GM21447 (cell line): Measurements from ENCODE around the gene THSD7A.

Experiments
- ATAC-seq: cut with Tn5 transposase; IDR thresholded peaks from one replicate; pipeline ENCODE4 v1.9.1; 2021; ENCODE audit not compliant: unreplicated experiment

THSD7A gene

DNA sequence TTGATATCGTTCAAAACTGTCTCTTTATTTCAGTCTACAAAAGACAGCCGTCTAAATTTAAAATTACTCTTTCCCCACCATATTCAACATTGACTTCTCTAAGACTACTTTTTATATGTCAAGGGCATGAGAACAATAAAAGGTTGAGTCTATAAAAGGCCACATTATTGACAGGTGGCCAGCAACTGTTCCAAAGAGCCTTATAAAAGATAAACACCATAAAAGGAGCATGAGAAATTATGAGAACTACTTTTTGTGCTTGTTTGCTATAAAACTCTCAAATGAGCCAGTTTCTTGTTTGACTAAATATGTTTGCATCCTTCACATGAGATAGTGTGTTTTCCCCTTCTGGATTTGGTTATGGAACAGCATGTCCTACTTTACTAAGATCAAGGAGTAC lies 189.2 kb downstream of the THSD7A start:
- ATAC-seq: no peak

DNA sequence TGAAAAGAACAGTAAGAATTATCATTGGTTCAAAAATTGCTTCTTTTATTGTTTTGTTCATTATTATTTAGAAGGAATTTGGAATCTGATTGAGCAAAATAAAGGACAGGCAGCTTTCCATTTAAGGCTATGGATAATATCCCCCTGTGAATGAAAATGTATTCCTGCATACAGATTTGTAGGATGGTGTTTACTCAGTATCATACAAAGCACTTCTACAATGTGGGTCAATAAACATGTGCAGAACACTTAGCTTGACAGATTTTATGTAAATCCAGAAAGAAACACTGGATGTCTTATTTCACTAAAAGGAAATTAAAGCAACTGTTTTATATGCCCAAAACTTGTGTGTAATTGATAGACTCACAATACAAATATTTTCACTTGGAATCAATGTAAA lies 189.7 kb downstream of the THSD7A start:
- ATAC-seq: no peak

DNA sequence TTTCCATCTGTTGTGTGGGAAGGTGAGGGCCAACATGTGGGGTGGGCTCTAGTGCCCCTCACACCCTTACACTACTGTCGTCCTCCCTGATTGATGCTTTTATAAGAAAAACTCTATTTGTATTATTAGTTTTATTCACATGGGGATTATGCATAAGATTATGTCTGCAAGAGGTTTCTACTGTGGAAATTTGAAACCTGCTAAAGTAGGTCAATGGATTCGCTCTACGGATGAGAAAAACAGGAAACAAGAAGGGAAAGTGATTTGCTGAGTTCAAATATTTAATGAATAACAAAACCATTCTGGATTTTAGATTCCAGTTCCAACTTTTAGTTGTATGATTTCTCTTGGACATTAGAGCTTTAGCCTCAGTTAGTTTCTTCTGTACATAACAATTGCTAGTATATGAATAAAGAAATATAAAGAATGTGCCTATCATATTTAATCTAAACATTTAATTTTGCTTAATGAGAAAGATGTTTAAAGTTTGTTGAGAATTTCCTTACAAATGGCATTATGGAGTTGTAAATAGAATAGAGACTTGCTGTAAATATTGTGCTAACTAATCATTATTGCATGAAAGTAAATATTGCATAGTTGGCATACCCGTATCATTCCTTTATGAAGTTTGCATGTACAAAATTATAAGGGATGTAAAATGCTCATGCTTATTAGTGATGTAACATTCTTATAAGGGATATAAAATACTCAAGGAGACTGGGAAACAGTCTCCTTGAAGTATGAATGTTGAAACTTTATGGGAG lies 193.8 kb downstream of the THSD7A start:
- no peak for ATAC-seq

DNA sequence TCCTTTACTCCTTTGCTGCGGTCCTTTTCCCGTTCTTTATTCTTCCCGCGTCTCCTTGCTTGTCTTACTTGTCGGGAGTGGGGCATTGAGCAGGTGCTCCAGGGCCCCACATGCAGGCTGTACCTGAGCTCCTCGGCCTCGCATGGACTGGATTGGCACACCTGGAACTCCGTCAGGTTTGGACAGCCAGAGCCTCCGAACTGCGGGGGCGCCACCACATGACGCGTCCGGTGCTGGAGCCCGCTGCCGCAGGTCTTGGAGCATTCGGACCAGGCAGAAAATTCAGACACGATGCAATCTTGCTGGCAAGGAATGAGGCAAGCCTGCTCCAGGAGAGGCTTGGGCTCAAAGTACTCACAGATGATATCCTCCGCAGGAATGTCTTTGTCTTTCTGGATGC lies 195.7 kb downstream of the THSD7A start:
- no peak for ATAC-seq

DNA sequence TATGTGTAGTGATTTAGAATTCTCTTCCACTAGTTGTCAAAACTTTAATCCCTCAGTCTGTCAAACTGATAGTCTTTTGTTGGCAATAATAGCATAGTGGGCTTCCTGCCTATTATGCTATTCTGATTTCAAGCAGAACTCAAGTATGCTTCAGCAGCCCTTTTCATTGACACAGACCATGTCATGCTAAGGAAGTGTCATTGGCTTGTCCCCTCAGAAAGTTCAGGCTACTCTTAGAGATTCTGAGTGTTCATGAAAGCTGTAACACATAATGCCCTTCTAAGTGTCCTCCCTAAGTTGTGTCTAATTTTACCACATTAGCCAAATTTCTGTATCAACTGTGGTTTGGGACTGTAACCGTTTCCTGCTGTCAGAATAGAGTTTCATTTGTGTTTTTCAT lies 198.7 kb downstream of the THSD7A start:
- no peak for ATAC-seq

DNA sequence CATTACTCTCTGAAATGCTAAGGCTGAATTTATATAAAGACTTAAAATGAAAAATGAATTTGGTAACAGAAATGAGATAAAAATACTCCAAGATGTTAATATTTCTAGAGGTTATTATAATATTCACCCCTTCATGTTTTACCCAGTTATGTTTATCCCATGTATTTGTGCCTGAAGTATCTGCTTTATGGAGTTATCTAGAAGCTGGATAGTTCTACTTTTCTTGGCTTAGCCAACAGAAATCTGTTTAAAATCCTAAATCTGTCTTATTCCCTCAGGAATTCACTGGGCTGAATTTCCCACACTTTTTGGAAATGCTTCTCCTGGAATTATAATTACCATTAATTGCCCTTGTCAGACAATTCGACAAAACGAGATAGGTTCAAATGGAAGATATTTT lies 201.6 kb downstream of the THSD7A start:
- no peak for ATAC-seq

DNA sequence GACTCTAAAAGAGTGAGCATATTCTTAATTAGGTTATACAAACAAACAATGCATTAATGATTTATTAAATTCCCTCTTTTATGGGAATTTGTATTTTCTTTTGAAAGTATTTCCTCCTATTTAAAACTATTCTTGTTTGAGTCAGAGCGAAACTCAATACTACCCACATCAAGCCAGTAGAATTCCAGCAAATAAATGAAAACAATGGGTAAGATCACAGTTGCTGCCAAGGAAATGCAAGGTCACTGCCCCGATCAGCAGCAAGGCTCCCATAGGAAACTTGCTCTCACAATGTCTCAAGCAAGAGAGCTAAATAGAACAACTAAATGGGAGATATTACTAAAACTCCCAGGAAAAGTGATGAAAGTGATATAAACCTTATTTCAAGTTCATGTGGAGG lies 206.3 kb downstream of the THSD7A start:
- no peak for ATAC-seq

DNA sequence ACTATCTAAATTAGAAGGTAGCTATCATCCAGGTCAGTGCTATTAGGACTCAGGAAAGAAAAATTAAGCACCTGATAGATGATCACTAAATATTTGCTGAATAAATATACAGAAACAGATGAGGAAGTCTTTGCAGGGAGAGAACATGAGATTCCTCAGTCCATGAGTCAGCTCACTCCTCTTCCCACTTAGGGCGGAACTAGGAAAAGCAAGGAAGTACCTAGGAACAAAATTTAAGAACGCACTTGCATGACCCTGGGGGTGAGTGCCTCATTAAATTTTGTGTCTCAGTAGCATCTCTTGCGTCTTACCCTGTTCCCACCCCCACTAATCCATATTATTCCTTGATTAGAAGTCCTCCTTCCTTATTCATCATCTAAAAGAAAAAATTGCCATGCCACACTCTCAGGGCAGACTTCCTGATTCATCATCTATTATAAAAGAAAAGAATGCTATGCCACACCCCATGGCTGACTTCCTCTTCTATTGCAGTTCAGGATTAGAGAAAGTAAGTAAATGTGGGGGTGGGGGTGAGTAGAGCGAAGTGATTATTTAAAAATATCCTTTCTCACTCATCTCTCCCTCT lies 208.8 kb downstream of the THSD7A start:
- ATAC-seq: no peak

DNA sequence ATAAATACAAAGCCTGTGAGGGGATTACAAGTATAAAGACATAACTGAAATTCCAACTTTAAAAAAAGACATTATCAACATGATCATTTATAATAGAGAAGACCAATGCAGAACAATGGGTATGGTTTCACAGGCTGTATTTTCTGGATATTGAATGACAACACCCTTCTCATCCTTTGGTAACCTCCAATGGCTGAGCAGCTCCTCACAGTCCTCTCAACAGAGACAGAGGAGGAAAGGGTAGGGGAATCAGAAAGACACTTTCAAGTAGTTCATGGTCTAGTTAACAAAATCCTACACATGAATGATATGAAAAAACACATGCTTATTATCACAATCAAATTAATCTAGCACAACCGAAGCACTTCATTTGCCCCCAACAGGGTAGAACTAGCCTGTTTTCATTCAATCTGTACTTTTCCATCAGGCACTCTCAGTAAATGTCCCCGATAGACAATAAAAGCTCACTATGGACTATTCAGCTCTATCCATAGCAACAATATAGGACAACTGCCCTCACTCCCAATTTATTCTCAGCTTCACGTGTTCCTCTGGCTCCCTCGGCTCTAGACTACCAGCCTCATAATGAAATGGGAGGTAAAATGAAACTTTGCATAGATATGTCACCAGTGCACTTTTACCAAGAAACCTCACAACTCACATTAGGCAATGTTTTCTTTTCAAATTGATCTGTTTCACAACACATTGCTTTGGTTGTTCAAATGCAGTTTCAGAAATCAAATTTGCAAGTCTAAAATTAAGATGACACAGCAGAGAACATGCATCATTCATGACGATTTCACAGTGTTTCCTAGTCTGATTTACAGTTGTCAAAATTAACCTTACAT lies 211.4 kb downstream of the THSD7A start:
- ATAC-seq: no peak

DNA sequence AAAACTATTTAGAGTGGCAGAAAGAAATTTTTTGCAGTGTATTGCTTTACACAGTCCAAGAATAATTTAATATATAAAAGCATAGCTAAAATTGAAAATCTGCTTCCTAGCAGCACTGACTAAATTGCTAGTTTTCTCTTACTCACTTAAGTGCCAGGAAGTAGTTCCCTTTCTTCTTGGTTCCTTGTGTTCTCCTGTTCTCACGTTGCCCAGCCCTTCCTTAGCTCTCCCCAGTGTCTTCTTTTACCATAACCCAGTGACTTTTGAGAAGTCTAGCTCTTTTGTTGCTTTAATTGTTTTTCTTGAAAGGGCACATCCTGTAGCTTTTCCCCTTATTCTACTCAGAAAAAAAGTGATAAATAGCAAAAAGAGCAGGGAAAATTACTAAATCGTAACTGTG lies 215.5 kb downstream of the THSD7A start:
- no peak for ATAC-seq

DNA sequence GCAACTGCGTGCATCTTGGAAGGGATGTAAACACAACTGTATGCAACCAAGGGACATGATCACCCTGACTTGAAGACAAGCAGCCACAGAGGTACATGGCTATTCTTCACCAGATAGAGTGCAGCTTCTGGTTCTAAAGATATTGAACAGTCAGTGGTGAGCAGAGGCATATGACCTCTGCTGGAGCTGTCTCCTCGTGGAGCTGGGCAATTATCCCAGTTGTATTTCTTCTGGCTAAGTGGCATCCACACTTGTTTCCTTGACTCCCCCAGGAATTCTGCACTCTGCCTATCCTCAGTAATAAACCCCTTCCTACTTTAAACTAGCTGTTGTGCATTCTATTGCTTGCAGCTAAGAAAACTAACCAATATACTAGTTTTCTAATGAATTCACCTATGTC lies 216.8 kb downstream of the THSD7A start:
- no peak for ATAC-seq

DNA sequence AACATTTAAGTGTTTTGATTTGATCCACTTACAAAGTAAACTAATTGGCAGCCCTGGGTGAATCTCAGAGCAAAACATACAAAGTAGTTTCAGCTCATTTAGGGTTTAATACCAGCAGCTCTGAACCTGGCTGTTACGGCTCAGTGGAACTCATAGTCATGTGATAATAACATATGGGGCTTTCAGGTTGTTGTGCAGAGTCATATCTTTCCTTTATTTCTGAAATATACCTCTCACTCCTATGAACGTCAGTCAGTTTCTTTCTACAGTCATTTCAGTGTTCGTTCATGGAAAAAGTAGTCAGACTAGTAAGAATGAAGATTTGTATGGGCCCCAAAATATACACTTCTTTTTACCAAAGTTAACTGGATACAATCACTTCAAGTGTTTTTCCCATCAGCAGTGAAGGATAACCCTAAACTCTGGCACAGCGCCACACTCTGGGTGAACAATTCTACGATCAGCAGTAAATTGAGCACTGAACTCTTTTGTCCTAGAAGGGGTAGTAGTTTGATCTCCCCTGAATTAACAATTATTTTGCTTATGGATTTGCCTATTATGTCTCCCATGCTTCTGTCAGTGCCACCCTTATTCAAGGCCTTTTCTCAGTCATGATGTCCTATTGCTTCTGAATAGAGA lies 218.6 kb downstream of the THSD7A start:
- ATAC-seq: peak; percentile 72

DNA sequence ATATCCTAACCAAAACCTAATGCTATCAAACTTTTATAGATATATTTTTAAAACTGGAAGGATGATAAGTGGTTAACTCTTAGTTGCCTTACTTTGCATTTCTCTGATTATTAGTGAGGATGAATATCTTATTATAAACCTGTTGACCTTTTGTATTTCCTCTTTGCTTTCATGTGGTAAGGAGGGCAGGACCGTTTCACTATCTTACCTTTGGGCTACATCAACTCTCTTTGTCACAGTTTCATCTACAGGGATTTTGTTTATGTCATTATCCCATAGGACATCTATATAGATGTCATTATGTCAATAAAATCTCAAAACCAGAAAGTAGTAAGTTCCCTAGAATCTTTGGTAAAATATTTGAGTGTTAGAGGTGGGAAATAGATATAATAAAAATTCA lies 219.3 kb downstream of the THSD7A start:
- no peak for ATAC-seq

DNA sequence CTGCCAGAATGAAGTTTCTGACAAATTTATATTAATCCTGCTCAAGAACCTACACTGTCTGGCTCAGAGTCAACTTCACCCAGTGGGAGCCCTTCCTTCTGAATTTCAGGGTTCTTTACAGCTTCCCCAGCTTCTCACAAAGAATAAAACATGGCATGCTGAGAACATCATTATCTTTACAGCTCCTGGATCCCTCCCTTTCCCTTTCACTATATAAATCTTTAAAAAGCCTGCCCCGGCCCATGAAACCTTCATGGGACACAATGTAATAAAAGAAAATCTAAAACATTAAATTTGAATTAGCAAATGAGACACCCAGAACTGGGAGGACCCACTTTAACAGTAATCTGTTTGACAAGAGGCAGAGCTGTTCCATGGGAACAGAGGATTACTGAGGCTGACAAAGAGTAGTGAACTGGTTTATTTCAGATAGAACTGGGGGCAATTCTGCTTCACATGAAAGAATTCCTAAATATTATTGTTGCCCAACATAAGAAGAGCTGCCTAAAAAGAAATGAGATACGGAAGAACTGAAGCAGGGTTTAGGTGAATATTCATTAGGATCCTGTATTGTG lies 222.8 kb downstream of the THSD7A start:
- ATAC-seq: no peak

DNA sequence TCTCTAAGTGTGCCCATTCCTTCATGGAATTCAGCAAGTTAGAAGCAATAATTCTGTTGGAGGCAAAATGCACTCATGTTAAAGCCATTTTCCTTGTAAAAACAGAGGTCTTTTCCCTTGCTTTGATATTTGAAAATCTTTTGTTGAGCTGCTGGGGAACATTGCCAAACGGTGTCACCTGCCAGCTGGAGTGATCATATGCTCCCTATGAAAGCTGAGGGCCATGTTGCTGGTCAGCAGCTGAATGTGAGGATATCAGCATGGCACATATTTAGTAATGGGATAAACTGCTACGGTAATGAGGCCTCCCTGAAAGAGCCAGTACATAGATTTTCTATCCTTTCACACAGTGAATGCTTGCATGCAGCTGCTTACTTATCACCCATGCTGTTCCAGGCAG lies 224.3 kb downstream of the THSD7A start:
- ATAC-seq: no peak

DNA sequence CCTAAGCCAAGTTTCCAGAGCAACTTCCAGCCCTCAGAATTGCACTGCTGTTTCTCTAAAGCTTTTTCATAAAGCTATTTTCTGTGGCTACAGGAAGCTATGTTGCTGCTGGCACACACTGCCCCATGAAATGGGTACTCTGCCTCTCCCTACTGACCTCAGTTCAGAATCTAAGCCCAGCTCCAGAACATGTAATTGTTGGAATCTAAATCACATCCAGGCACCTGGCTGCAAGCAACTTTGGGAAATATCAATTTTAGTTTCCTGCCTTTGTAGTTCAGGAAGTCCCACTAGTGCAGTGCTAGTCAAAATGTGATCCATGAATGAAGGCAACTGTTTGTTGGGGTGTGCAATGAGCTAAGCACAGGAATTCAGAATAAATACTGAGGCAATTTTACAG lies 226.2 kb downstream of the THSD7A start:
- no peak for ATAC-seq

DNA sequence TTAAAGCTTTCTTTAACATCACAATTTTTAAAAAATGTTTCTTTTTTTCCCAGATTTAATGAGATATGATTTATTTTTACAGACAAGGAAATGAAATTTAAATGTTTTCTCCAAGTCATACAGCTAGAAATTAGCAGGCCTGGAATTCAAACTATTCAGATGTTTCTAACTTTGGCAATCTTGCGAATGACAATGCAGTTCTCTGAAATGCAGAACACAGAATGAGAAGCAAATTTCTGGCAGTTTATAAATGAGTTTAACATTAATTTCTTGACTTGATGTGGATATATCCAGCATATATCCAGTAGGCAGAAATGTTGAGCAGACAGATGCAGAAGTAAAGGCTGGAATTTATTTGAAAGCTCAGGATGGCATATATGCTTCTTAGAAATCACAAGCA lies 227.5 kb downstream of the THSD7A start:
- ATAC-seq: no peak

DNA sequence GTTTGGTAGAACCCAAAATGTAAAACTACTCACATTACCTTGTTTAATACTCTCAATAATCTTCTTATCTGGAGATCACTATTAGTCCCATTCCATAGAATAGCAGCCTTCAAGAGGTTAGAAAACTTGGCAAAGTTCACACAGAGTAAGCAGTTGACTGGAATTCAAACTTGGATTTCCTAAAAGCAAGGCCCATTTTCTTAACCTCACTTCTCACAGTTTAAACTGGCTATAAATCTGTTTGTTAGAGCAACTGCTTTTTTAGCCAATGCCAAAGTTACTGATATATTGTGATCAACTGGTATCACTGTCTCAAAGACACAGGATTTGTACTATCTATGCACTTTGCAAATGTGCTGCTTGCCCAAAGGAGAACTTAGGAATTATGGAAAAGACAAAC lies 230.2 kb downstream of the THSD7A start:
- ATAC-seq: no peak

DNA sequence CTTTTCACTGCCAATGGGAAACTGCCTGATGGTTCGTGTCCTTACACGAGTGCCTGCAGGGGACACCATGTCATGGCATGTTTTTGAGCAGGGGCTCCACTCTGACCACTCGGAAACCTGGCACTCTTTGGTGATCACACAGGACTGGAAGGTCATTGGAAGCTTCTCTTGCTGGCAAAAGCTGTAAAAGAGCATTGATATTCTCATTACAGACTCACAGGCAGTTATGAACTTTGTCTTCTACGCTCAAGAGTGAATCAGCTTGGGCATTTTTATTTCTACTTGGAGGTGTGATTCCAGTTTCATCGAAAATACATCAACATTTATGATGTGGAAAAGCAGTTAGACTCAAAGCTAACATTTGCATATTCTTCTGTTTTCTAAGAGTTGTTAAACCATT lies 238.7 kb downstream of the THSD7A start:
- no peak for ATAC-seq

DNA sequence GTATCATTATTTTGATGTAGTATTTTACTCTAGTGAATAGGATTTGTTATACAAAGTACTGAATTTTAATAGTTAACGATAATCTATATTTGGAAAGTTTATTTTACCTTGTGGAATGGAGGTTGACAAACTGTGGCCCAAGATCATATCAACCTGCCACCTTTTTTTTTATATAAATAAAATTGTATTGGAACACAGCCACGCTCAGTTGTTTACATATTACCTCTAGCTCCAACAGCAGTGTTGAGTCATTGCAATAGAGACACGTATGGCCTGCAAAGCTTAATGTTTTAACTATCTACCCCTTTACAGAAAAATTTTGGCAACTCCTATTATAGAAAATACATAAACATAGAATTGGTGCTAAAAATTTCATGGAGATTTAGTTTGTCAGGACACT lies 239.3 kb downstream of the THSD7A start:
- no peak for ATAC-seq

DNA sequence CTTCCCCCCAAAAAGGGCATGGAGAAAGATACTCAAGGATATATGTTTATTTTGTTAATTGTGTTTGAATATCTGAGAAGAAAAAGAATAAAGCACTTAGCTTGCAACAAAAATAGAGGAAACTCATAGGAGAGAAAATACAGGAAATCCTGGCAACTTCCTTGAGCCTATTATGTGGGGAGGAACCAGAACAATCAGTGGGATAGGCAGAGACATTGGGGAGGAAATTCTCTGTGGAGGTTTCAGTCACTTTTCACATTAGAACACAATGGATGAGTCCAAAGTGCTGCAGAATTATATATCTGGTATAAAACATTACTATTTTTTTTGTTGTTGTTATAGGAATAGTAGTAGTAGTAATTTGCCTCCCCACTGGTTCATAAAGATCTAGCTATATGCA lies 240.1 kb downstream of the THSD7A start:
- no peak for ATAC-seq
